IPS-18a (cell line): ENCODE measurements around the gene FRY.

Experiments
- H3K27ac ChIP-seq: one replicate; pipeline ENCODE4 v1.5.1; 2013; ENCODE audit warnings: low read length
- H3K27me3 ChIP-seq: one replicate; pipeline ENCODE4 v1.6.1; 2013; ENCODE audit warnings: mild to moderate bottlenecking, low read length; ENCODE audit not compliant: control insufficient read depth, insufficient read depth
- H3K36me3 ChIP-seq: one replicate; pipeline ENCODE4 v1.6.1; 2013; ENCODE audit warnings: low read depth, low read length; ENCODE audit not compliant: control insufficient read depth
- H3K4me1 ChIP-seq: one replicate; pipeline ENCODE4 v1.6.1; 2013; ENCODE audit warnings: low read depth, low read length; ENCODE audit not compliant: control insufficient read depth
- H3K4me3 ChIP-seq: one replicate; pipeline ENCODE4 v1.5.1; 2013; ENCODE audit warnings: low read length
- H3K9ac ChIP-seq: one replicate; pipeline ENCODE4 v1.6.1; 2013; ENCODE audit warnings: mild to moderate bottlenecking, low read length, moderate library complexity
- H3K9me3 ChIP-seq: one replicate; pipeline ENCODE4 v1.6.1; 2013; ENCODE audit warnings: low read depth, low read length; ENCODE audit not compliant: control insufficient read depth

FRY gene

GRCh38 chr13:32117001-32117400 is 85.4 kb downstream of the FRY start:
- Histone ChIP-seq H3K4me3 (no peak overlapping the region), H3K27me3 (no peaks in the 10 kb centered on the region), H3K4me1 (no peaks in the 10 kb centered on the region), H3K27ac (no peak overlapping the region), H3K9ac (no peak overlapping the region), H3K9me3 (no peaks in the 10 kb centered on the region), H3K36me3 (no peaks in the 10 kb centered on the region)

- Histone ChIP-seq H3K4me3 (no peak overlapping the region), H3K27me3 (no peaks in the 10 kb centered on the region), H3K4me1 (no peaks in the 10 kb centered on the region), H3K36me3 (no peaks in the 10 kb centered on the region), H3K9me3 (no peaks in the 10 kb centered on the region), H3K9ac (no peak overlapping the region), H3K27ac (no peak overlapping the region)
Measured at GRCh38 chr13:32117701-32118100, 86.1 kb downstream of the FRY start.

GRCh38 chr13:32121316-32121715 is 89.7 kb downstream of the FRY start:
- no peaks in the 10 kb centered on the region for H3K36me3 ChIP-seq
- H3K4me3 ChIP-seq = no peak overlapping the region
- no peaks in the 10 kb centered on the region for H3K4me1 ChIP-seq
- no peaks in the 10 kb centered on the region for H3K27me3 ChIP-seq
- H3K27ac ChIP-seq = no peak overlapping the region
- H3K9me3 ChIP-seq = no peaks in the 10 kb centered on the region
- no peak overlapping the region for H3K9ac ChIP-seq

- Histone ChIP-seq H3K4me1 (no peaks in the 10 kb centered on the region), H3K27me3 (no peaks in the 10 kb centered on the region), H3K36me3 (no peaks in the 10 kb centered on the region), H3K9me3 (no peaks in the 10 kb centered on the region), H3K4me3 (no peak overlapping the region), H3K27ac (no peak overlapping the region), H3K9ac (no peak overlapping the region)
Measured at GRCh38 chr13:32124743-32125142, 93.2 kb downstream of the FRY start.

GRCh38 chr13:32125221-32125689 is 93.7 kb downstream of the FRY start:
- Histone ChIP-seq H3K4me3 (no peak overlapping the region), H3K9ac (no peak overlapping the region), H3K36me3 (no peaks in the 10 kb centered on the region), H3K27ac (no peak overlapping the region), H3K9me3 (no peaks in the 10 kb centered on the region), H3K4me1 (no peaks in the 10 kb centered on the region), H3K27me3 (no peaks in the 10 kb centered on the region)

GRCh38 chr13:32125751-32126150 is 94.2 kb downstream of the FRY start:
- Histone ChIP-seq H3K36me3 (no peaks in the 10 kb centered on the region), H3K9me3 (no peaks in the 10 kb centered on the region), H3K27me3 (no peaks in the 10 kb centered on the region), H3K9ac (no peak overlapping the region), H3K4me3 (no peak overlapping the region), H3K27ac (no peak overlapping the region), H3K4me1 (no peaks in the 10 kb centered on the region)

GRCh38 chr13:32126278-32126677 is 94.7 kb downstream of the FRY start:
- Histone ChIP-seq H3K27me3 (no peaks in the 10 kb centered on the region), H3K4me3 (no peak overlapping the region), H3K36me3 (no peaks in the 10 kb centered on the region), H3K9ac (no peak overlapping the region), H3K27ac (no peak overlapping the region), H3K4me1 (no peaks in the 10 kb centered on the region), H3K9me3 (no peaks in the 10 kb centered on the region)

- Histone ChIP-seq H3K36me3 (no peaks in the 10 kb centered on the region), H3K9ac (no peak overlapping the region), H3K27ac (no peak overlapping the region), H3K9me3 (no peaks in the 10 kb centered on the region), H3K4me1 (no peaks in the 10 kb centered on the region), H3K27me3 (no peaks in the 10 kb centered on the region), H3K4me3 (no peak overlapping the region)
Measured at GRCh38 chr13:32126756-32127155, 95.2 kb downstream of the FRY start.

GRCh38 chr13:32127691-32128090 is 96.1 kb downstream of the FRY start:
- Histone ChIP-seq H3K4me3 (no peak overlapping the region), H3K4me1 (no peaks in the 10 kb centered on the region), H3K36me3 (no peaks in the 10 kb centered on the region), H3K27ac (no peak overlapping the region), H3K9ac (no peak overlapping the region), H3K9me3 (no peaks in the 10 kb centered on the region), H3K27me3 (no peaks in the 10 kb centered on the region)

GRCh38 chr13:32134241-32135055 is 102.9 kb downstream of the FRY start:
- H3K36me3 ChIP-seq = no peaks in the 10 kb centered on the region
- H3K27me3 ChIP-seq = no peaks in the 10 kb centered on the region
- no peak overlapping the region for H3K27ac ChIP-seq
- H3K9me3 ChIP-seq = no peaks in the 10 kb centered on the region
- H3K9ac ChIP-seq = no peak overlapping the region
- no peaks in the 10 kb centered on the region for H3K4me1 ChIP-seq
- no peak overlapping the region for H3K4me3 ChIP-seq

- Histone ChIP-seq H3K4me1 (no peaks in the 10 kb centered on the region), H3K27ac (no peak overlapping the region), H3K9ac (no peak overlapping the region), H3K9me3 (no peaks in the 10 kb centered on the region), H3K4me3 (no peak overlapping the region), H3K27me3 (no peaks in the 10 kb centered on the region), H3K36me3 (no peaks in the 10 kb centered on the region)
Measured at GRCh38 chr13:32135056-32135390, 103.4 kb downstream of the FRY start.

GRCh38 chr13:32135655-32136054 is 104.1 kb downstream of the FRY start:
- no peaks in the 10 kb centered on the region for H3K4me1 ChIP-seq
- H3K4me3 ChIP-seq = no peak overlapping the region
- no peak overlapping the region for H3K9ac ChIP-seq
- H3K9me3 ChIP-seq = no peaks in the 10 kb centered on the region
- H3K27ac ChIP-seq = no peak overlapping the region
- no peaks in the 10 kb centered on the region for H3K36me3 ChIP-seq
- H3K27me3 ChIP-seq = no peaks in the 10 kb centered on the region
